ENCODE data around the gene TNS4.

Gene TNS4

DNA sequence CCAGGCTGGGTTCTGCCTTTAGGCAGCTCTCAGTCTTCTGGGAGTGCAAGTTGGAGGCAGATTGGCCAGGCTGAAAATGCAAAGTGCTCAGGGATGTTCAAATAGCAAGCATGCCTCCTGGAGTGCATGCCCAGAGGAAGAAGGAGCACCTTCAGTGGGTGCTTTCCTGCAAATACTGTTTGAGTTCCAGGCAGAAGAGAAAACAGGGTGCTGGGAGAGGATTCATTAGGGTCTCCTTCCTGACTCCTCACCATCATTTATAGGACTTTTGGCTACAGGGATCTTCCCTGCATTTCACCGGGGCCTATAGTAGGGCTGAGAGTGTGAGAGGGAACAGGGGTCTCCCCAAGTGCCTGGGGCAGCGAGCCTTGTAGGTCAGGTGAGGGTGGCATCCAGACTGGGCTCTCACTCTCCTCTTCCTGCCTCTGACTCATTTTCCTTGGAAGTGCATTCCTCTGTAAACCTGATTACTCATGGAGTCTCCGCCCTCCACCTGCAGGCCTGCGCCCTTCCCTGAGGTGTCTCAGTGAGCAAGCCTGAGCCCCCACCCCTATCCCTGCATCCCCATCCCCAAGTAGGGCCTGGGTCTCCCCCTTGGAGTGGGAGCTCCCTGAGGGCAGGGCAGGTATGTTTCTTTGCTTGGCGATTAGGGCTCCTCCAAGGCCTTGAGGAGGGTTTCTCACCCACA lies 17.1 kb upstream of the TNS4 start:
- in situ Hi-C loops (cut with HindIII; ENCODE audit: low sequenced_read_pairs) = no loop called here

DNA sequence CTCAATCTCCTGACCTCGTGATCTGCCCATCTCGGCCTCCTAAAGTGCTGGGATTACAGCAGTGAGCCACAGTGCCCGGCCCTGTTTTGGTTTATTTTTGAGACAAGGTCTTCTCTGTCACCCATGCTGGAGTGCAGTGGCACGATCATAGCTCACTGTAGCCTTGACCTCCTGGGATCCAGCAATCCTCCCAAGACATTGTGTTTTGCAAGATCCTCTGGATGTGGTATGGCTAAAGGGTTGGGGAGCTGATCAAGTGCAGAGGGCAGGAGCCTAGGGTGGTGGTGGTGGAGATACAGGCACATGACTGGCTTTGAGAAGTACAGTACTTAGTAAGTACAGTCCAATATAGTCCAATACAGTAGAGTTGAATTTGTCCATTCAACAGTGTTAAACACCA lies 16.6 kb upstream of the TNS4 start:
- in situ Hi-C loops (cut with HindIII; ENCODE audit: low sequenced_read_pairs) = no loop called here

DNA sequence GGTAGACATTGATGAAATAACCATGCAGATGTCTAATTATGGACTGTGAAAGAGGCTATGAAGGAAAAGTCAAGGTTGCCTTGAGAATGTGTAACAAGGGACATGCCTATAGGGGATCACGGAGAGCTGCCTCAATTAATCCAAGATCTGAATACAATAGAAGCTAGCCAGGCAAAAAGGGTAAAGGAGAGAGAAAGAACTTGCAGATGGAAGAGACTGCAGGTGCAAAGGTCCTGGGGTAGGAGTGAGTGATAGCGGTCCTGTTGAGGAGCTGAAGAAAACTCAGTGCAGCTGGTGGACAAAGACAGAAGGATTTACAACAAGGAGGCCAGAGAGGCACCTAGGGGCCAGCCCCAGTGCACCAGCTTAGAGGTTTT lies 15.9 kb upstream of the TNS4 start:
- in situ Hi-C loops (cut with HindIII; ENCODE audit: low sequenced_read_pairs) = no loop called here

DNA sequence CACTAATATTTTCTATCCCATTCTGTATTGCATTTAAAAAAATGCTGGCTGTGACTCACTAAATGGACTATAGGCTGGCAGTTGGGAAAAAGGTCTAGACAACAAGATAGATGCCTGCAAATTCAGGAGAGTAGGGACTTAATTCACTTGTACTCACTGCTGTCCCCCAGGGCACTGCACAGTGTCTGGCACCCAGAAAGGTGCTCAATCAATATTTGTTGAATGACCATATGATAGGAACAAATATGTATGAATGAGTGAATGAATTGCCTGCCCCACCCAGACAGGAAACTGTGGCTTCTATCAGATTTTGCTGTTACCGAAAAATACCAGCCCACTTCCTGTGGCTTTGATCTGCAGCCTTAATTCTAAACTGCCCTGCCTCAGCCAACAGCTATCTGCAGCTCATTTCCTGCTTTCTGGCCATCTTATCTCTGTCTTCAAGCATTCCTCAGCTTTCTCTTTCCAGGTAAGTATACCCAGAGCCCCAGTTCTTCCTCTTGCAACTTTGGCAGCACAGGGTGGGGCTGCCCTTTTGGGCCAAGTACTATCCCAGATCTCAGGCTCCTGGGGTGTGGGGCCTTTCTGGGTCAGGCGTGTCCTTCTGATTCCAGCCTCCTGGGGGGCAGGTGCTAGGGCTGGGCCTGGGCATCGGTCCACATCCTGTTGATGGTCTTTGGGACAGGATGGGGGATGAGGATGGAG lies 15.3 kb upstream of the TNS4 start:
- in situ Hi-C loops (cut with HindIII; ENCODE audit: low sequenced_read_pairs) = no loop called here

DNA sequence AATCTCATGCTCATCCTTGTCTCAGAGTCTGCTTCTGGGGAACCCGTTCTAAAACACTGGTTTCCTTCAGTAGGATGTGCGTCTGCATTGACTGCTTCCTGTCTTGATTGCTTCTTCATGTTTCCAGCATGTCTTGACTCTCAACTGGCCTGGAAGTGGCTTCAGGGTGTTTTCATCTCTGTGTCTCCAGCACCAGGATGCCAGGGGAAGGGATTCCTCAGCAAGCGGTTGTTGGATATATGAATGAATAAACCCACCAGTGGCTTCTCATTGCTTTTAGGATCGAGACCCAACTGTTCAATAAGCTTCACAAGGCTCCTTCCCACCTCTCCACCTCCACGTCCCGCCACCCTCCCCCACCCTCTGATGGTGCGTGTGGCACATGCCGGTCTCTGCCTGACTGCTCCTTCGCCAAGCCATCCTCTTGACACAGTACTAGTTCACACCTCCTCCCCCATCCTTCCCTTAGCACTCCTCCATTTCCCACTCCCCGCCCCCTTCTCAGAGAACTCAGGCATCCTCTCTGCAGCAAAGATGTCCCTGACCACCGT lies 14.1 kb upstream of the TNS4 start:
- in situ Hi-C loops (cut with HindIII; ENCODE audit: low sequenced_read_pairs) = no loop called here

DNA sequence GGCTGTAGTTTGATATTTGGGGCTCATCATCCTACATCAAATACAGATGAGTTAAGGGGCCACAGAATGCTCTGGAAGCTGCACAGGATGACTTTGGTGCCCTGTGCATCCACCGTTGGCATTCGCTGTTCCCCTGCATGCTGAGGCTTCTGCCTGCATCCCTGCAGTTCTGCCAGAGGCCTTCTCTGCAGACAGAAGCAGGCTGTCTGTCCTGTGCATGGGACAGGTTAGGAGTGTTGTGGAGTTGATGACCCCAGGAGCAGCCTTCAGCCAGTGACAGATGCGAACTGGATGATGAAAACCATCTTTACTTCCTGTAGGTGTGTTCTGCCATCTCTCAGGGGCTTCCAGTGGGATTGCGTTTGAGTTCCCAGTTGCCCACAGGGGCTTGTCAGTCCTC lies 13.6 kb upstream of the TNS4 start:
- in situ Hi-C loops (cut with HindIII; ENCODE audit: low sequenced_read_pairs) = no loop called here

DNA sequence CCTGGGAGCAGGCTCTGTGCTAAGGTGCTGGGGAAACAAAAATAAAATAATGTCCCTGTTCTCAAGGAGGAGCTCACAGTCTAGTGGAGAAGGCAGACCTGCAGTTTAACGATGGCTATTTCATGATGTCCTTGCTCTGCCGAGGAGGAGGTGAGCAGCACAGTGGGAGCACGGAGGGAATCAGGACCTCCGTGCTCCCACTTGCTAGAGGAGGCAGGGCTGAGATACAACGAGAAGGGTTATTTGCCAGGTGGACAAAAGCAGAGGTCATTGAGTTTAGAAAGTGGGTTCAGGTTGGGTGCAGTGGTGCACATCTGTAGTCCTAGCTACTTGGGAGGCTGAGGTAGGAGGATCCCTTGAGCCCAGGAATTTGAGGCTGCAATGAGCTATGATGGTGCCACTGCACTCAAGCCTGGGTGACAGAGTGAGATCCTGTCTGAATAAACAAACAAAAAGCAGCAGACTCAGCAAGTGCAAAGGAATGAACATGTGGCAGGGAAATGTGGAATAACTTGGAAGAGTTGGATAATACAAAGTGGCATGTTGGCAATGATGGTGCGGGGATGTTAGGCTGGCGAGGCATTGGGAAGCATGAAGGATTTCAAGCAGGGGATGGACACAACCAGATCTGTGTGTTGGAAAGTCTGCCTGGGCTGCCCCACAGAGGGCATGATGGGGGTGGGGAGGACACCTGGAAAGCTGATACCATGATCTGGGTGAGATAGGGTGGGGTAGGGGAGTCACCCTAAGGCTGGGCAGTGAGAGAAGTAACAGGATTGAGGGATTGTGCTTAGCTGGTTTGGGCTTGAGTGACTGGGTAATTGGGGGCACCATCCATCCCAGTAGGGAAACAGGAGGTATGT lies 12.8 kb upstream of the TNS4 start:
- in situ Hi-C loops (cut with HindIII; ENCODE audit: low sequenced_read_pairs) = no loop called here

DNA sequence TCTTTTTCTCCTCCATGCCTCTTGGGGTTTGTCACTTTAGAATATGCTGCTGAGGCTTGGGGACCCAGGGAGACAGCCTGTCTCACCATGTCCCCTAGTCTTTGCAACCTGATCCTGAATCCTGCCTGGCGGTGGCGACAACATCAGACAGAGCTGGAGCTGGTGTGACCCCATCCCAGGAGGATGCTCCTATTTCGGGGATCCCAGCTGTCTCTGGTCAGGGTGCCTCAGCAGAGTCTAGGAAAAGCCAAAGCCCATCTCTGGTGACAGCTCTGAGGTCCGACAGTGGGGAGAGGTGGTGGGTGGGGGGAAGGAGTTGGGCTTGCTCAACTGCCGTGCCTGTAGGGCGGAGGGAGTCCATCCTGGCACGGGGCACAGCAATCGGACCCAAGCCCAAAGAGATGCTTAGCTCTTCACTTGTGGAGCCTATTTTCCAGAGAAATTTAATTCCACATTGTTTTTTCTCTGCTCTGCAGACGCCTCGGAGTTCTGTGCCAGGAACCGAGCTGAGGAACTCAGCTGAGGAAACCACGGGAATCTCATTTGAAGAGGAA lies 10.3 kb upstream of the TNS4 start:
- in situ Hi-C loops (cut with HindIII; ENCODE audit: low sequenced_read_pairs) = no loop called here

DNA sequence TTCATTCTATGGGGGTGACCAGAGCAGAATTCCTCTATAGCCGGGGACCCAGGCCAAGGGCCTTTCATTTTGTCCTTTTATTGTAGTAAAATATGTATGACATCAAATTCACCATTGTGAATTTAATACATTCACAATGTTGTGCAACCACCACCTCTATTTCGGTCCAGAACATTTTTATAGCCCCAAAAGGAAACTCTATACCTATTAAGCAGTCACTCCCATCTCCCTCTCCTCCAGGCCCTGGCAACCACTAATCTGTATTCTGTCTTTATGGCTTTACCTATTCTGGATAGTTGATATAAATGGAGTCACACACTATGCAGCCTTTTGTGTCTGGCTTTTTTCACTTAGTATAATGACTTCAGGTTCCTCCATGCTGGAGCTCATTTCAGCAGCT lies 9.7 kb upstream of the TNS4 start:
- in situ Hi-C loops (cut with HindIII; ENCODE audit: low sequenced_read_pairs) = no loop called here

DNA sequence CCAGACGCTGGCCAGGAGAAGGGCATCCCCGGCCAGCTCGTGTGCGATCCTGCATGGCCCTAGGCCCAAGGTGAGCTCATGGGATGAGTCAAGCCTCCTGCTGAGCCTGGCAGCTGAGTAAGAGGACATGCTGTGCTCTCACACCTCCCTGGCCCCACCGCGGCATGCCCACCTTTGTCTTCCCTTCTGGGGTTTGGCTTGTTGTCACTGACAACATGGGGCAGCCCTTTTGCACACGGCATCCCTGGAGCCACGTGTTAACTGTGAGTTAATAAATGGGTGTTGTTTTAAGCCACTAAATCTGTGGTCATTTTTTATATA lies 8.9 kb upstream of the TNS4 start:
- in situ Hi-C loops (cut with HindIII; ENCODE audit: low sequenced_read_pairs) = no loop called here

DNA sequence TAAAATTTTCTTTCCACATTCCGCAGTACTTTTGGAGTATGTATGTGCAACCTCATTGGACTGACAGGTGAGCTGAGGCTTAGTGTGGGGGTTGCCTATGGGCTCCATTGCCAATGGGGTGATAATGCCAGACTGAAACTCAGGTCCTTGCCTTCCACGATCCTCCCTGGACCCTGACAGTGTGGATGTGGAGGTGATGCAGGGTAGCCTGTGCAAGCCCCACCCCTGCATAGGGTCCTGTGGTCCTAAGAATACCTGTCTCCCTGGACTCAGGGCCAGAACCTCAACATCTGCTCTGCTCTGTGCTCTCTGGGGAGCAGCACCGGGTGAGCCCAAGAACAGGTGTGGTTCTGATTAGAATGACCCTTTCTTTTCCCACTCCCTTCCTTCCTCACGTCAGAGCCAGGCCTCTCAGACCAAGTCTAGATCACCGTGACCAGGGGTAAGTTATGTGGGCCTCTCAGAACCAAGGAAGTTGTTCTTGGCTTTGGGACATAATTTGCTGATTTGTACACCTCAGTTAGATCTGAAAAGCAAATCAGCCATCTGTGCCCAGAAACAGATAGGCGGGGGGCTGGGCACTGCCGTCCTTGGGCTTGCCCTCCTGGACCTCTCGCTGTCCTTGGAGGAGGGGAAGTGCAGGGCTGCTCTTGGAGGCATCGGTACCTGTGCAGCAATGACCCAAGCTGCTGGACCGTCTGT lies 8.4 kb upstream of the TNS4 start:
- in situ Hi-C loops (cut with HindIII; ENCODE audit: low sequenced_read_pairs) = no loop called here

DNA sequence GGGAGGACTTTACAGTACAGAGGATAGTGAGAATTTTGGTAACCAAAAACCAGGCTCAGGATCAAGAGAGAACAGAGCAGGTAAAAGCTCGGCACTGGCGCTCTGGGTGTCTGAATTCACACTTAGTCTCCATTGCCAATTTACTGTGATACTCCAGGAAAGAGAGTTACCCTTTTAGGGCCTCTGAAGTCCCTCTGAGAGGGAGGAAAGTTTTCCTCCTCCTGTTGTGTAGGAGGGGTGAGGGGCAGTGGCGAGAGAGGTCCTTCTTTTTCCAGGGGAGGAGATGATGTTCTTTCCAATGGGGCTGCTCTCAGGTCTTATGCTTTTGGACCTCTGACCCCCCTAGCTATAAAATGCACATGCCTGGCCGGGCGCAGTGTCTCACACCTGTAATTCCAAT lies 5.4 kb upstream of the TNS4 start:
- in situ Hi-C loops (cut with HindIII; ENCODE audit: low sequenced_read_pairs) = no loop called here

DNA sequence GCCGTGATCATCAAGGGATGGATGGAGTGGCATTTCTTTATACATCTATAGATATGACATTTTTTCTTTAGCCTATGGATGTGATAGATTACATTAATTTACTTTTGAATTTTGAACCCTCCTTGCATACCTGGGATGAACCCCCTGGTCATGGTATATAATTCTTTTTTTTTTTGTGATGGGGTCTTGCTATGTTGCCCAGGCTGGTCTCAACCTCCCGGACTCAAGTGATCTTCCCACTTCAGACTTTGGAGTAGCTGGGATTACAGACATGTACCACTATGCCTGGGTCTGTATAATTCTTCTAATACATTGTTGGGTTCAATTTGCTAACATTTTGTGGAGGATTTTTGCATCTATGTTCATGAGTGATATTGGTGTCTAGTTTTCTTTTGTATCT lies 1.7 kb upstream of the TNS4 start:
- in situ Hi-C loops (cut with HindIII; ENCODE audit: low sequenced_read_pairs) = no loop called here

DNA sequence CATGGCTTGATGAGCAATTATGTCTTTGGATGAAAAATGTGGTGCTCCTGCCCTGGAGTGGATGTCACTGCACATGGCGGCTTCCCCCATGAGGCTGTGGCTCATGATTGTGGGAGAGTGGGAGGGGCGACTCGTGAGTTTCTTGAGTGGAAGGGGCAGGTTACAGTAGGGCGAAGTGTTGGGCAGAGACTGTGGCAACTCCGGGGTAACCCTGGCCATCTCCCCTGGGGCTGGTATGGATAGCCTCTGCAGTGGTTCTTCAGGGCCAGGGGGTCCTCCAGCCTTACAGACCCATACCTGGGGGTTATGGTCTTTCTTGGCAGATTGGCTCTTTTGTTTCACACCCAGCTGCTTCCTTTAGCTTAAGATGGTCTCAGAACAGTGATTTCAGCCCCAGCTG lies 1.3 kb upstream of the TNS4 start:
- in situ Hi-C loops (cut with HindIII; ENCODE audit: low sequenced_read_pairs) = no loop called here

DNA sequence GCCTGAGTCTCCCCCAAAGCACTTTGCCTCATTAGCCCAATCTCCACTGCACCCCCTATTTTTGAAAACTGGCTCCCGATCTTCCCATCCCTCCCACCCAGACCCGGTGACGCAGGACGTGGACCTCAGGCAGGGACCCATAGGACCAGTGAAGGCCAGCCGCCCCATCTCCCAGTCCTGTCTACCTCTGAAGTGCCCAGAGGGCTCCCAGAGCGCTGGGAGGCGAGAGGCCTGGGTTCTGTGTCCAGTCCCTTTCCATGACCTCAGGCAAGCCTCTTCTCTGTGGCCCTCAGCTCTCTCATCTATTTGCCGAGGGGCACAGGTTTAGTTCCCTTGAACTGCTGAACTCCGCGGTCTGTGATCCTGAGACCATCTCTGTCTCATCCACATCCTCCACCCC lies 714 bp downstream of the TNS4 start:
- in situ Hi-C loops (cut with HindIII; ENCODE audit: low sequenced_read_pairs) = no loop called here

DNA sequence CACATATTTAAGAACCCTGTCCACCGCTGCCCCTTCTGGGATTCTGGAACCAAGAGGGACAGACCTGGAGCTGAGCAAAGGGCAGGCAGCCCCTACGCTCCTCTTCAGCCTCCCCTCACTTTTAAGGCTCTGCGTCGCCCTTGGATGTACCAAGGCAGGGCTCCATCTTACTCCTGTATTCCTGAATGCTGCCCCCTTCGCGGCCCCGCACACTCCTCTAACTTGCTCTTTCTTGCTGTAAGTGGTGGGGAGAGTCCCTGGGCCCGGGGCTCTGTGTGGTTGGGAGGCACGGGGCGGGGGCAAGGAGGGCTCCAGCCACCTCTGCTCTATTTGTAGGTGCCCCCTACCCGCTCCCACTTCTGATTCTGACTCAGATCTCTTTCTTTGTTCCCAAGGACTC lies 1.2 kb downstream of the TNS4 start:
- in situ Hi-C loops (cut with HindIII; ENCODE audit: low sequenced_read_pairs) = no loop called here

DNA sequence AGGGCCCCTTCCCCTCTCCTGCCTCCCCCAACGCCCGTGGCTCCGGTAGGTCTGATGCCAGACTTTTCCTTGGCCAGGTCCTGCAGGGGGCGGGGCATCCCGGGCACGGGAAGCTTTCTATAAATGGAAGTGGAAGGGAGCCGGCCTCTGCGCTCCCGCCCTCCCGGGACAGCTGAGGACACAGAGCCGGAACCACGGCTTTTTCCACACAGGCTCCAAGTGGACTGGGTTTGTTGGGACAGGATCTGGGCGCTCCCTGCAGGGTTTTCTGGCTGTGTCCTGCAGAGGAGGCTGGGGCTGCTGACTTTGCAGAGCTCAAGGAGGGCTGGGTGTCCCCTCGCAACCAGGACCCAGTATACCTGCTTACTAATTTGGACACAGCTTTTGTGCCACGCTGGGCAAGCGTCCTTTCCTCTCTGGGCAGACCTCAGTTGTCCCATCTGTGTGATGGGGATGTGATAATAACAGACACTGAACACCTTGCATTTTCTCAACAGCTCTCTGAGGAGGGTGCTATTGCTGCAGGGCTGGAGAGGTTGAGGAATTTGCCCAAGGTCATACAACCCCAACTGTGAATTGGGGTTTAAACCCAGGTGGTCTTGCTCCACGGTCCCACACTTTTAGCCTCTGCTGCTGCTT lies 1.8 kb downstream of the TNS4 start:
- in situ Hi-C loops (cut with HindIII; ENCODE audit: low sequenced_read_pairs) = no loop called here

DNA sequence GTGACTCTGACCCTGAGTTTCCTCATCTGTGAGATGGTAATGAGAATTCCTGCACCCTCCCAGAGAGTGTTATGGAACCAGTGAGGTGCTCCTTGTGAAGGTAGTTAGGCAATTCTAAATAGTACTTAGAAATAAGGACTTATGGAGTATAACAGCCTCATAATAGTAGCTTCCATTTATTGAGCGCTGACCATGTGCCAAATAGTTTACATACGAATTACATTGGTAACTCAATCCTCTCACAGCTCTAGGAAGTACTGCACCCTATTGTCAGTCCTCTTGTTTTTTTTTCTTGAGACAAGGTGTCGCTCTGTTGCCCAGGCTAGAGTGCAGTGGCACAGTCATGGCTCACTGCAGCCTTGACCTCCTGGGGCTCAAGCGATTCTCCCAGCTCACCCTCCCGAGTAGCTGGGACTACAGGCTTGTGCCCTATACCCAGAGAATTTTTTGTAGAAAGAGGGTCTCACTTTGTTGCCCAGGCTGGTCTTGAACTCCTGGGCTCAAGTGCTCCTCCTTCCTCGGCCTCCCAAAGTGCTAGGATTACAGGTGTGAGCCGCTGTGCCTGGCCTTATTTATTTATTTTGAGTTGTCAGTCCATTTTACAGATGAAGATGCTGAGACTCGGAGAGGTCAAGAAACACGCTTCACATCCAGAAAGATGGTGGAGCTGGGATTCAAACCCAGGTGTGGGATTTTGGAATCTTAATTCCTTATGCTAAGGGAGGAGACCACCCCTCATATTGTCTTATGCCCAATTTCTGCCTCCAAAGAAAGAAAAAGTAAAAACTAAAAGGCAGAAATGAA lies 2.9 kb downstream of the TNS4 start:
- in situ Hi-C loops (cut with HindIII; ENCODE audit: low sequenced_read_pairs) = no loop called here

DNA sequence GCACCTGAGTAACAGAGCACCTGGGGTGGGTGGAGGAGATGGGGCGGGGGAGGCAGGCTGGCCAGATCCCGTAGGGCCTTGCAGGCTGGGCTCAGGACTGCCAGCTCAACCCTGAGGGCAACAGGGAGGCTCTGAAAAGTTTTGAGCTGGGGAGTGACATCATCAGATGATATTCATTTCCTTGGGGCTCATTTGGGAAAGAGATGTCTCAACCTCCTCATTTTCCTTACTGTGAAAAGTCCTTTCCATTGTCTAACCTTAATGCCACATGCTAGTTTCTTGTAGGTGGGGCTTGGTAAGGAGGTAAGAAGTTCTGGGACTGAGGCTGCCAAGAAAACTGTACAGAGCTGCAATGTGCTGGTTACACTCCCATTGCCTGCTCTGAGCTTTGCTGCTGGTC lies 3.7 kb downstream of the TNS4 start:
- in situ Hi-C loops (cut with HindIII; ENCODE audit: low sequenced_read_pairs) = no loop called here
